ENCODE measurements around the gene CLMN. TPM values are rescaled to one million over a fixed set of nuclear protein-coding genes. Genes with fewer than 3 reads are reported as not detected.

The CLMN gene
- total RNA-seq, 1 donor from 2014 or later = 7.7 TPM

DNA sequence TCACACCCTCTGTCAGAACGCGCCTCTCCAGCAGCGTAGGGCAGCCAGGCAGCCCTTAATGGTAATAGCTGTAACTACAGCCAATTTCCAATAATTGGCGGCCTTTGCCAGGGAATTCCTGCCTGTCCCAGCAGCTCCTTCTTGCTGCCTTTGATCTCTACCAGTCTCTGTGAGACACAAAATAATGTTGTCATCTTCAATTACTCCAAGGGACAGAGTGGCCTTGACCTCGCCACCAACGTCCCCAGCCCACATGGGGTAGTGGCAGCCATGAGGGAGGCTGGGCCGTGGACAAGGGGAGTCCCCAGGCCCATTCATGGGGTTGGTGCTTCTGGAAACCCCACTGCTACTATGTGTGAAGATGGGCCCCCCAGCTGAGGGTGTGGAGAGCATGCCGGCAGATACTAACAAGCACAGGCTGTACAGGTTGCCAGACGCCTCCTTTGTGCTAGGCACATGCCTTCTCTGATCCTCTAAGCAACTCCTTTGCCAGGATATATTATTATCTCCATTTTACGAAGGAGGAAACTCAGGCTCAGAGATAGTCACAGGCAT lies 17.4 kb upstream of the CLMN start:
- TF ChIP-seq CTCF (conservative IDR thresholded peaks at IDR 0.05) = no peak
- DNase-seq (ENCODE audit: low read depth, low spot score) = no peak
- H3K9me3 Mint-ChIP-seq = no peaks in the 10 kb centered on the region
- H3K27ac Mint-ChIP-seq (ENCODE audit: unreplicated experiment) = no peak overlapping the region
- H3K4me1 Mint-ChIP-seq = no peaks in the 10 kb centered on the region
- no peaks in the 10 kb centered on the region for H3K27me3 Mint-ChIP-seq (ENCODE audit: low read depth)
- H3K4me3 Mint-ChIP-seq = no peak overlapping the region
- no peaks in the 10 kb centered on the region for H3K36me3 Mint-ChIP-seq (ENCODE audit: low read depth)

DNA sequence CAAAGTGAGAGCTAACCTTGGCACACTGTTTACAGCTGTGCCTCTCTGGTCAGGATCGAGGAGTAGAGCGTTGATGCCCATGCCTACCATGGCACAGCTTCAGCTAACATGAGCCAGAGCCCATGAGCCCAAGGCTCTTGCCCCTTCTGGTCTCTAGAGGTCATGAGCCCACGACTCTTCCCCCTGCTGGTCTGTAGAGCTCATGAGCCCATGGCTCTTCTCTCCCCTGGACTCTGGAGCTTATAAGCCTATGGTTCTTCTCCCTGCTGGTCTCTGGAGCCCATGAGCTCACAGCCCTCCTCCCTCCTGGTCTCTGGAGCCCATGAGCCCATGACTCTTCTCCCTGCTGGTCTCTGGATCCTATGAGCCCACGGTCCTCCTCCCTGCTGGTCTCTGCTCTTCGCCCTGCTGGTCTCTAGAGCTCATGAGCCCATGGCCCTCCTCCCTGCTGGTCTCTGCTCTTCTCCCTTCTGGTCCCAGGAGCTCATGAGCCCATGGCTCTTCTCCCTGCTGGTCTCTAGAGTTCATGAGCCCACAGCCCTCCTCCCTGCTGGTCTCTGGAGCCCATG lies 16.6 kb upstream of the CLMN start:
- Mint-ChIP-seq H3K4me3 (no peak overlapping the region), H3K9me3 (no peaks in the 10 kb centered on the region), H3K27ac (ENCODE audit: unreplicated experiment) (peak overlapping the region; percentile 67), H3K36me3 (ENCODE audit: low read depth) (no peaks in the 10 kb centered on the region), H3K4me1 (no peaks in the 10 kb centered on the region), H3K27me3 (ENCODE audit: low read depth) (no peaks in the 10 kb centered on the region)
- TF ChIP-seq CTCF (conservative IDR thresholded peaks at IDR 0.05) = no peak
- no peak for DNase-seq (ENCODE audit: low read depth, low spot score)

- H3K4me1 Mint-ChIP-seq = no peaks in the 10 kb centered on the region
- no peak for TF ChIP-seq CTCF (conservative IDR thresholded peaks at IDR 0.05)
- no peak overlapping the region for H3K27ac Mint-ChIP-seq (ENCODE audit: unreplicated experiment)
- H3K9me3 Mint-ChIP-seq = no peaks in the 10 kb centered on the region
- no peaks in the 10 kb centered on the region for H3K27me3 Mint-ChIP-seq (ENCODE audit: low read depth)
- no peak overlapping the region for H3K4me3 Mint-ChIP-seq
- H3K36me3 Mint-ChIP-seq (ENCODE audit: low read depth) = no peaks in the 10 kb centered on the region
- no peak for DNase-seq (ENCODE audit: low read depth, low spot score)
Measured at GRCh38 chr14:95335071-95335470, 15.4 kb upstream of the CLMN start.

DNA sequence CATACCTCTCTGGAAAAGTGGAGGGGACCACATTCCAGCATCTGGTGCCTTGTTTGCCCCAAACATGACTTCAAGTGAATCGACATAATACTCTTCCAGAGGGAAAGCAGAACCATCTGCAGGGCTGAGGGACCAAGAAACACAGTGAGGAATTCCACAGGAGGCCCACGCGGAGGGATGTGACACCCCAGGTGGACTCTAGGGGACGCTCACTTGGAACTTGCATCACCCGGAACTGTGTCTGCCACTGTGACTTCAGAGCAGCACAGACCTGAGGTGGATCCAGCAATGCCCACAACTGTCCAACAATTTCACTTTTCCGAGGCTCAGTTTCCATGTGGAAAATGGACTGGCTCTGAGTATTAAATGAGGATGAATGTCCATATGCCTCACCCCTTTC lies 14.3 kb upstream of the CLMN start:
- Mint-ChIP-seq H3K36me3 (ENCODE audit: low read depth) (no peaks in the 10 kb centered on the region), H3K27ac (ENCODE audit: unreplicated experiment) (no peak overlapping the region), H3K4me1 (no peaks in the 10 kb centered on the region), H3K27me3 (ENCODE audit: low read depth) (no peaks in the 10 kb centered on the region), H3K4me3 (no peak overlapping the region), H3K9me3 (no peaks in the 10 kb centered on the region)
- no peak for DNase-seq (ENCODE audit: low read depth, low spot score)
- TF ChIP-seq CTCF (conservative IDR thresholded peaks at IDR 0.05) = no peak

- Mint-ChIP-seq H3K27me3 (ENCODE audit: low read depth) (no peaks in the 10 kb centered on the region), H3K9me3 (peaks cover 3% of the 10 kb centered on the region), H3K27ac (ENCODE audit: unreplicated experiment) (no peak overlapping the region), H3K36me3 (ENCODE audit: low read depth) (no peaks in the 10 kb centered on the region), H3K4me3 (no peak overlapping the region), H3K4me1 (no peaks in the 10 kb centered on the region)
- no peak for TF ChIP-seq CTCF (conservative IDR thresholded peaks at IDR 0.05)
- DNase-seq (ENCODE audit: low read depth, low spot score) = no peak
Measured at GRCh38 chr14:95332641-95333040, 12.9 kb upstream of the CLMN start.
